HepG2 (cell line): ENCODE results near the gene BCAT1. TPM values are rescaled to one million over a fixed set of nuclear protein-coding genes. Genes with fewer than 3 reads are reported as not detected.

Experiments used
- ATAC-seq: fragments of 200-7000 bp; cut with Tn5 transposase; 3 replicates; pipeline ENCODE4 v1.9.1; 2020; ENCODE audit warnings: mild to moderate bottlenecking, moderate library complexity
- BruUV-seq: library from RNA; stranded (reverse); fragments of 400-500 nt; replicated peaks from 2 replicates; lab custom pipeline; 2021; lab: Mats Ljungman, UMichigan
- CTCF ChIA-PET: fragments of 300-600 bp; formaldehyde crosslinking; extraction: SDS; loops from one replicate; lab custom pipeline; 2021; ENCODE audit warnings: low total read pairs, inconsistent platforms, low intra/inter-chr PET ratio; lab: Yijun Ruan, JAX
- POLR2A ChIA-PET: fragments of 350-600 bp; sonication (Branson Sonifier 250); formaldehyde crosslinking; loops from one replicate; lab custom pipeline; 2020; ENCODE audit warnings: antibody characterized with exemption, inconsistent platforms; lab: Yijun Ruan, JAX
- DNase-seq: peaks from one replicate; pipeline ENCODE4 v3.0.0-alpha.2; 2015; ENCODE audit warnings: low spot score
- FAIRE-seq: peaks from 3 replicates; lab custom pipeline; 2011; peaks lifted over from hg19 to GRCh38; lab: Jason Lieb, UNC
- H2AFZ ChIP-seq: one replicate; pipeline ENCODE4 v1.6.1; 2011; ENCODE audit warnings: low read length, inconsistent platforms
- H3K27ac ChIP-seq: fragments of 300-600 bp; 3 replicates; pipeline ENCODE4 v1.8.0; 2011; ENCODE audit warnings: mixed run types, mild to moderate bottlenecking, mixed read lengths, low read length, inconsistent platforms; ENCODE audit not compliant: insufficient read depth; ENCODE audit errors: extremely low read length
- H3K27me3 ChIP-seq, 2 experiments: fragments of 200-600 bp in 1 of 2; 2 replicates in 1 of 2; 3 replicates in 1 of 2; pipeline versions ENCODE4 v1.6.0 to v1.8.0; 2011; ENCODE audit warnings: low read length in 2 of 2, mild to moderate bottlenecking in 2 of 2, moderate library complexity in 2 of 2, inconsistent platforms in 1 of 2; ENCODE audit not compliant: insufficient read depth in 2 of 2, control insufficient read depth in 1 of 2
- H3K36me3 ChIP-seq, 2 experiments: fragments of 200-600 bp in 1 of 2; replicated peaks in 1 of 2; 2 replicates in 1 of 2; 3 replicates in 1 of 2; pipeline versions ENCODE4 v1.5.1 to v1.8.0; 2011; ENCODE audit warnings: low read length in 2 of 2, inconsistent platforms in 1 of 2; ENCODE audit not compliant: insufficient read depth in 2 of 2, control insufficient read depth in 1 of 2
- H3K4me1 ChIP-seq: 2 replicates; pipeline ENCODE4 v1.5.1; 2012; ENCODE audit warnings: low read length, inconsistent platforms; ENCODE audit not compliant: insufficient read depth
- H3K4me2 ChIP-seq: 2 replicates; pipeline ENCODE4 v1.6.0; 2011; ENCODE audit warnings: low read depth, low read length, inconsistent platforms
- H3K4me3 ChIP-seq, 3 experiments: fragments of 200-600 bp in 1 of 3; sonication (generic), shearing (Covaris generic) in 1 of 3; replicated peaks in 1 of 3; 2 replicates each; pipeline ENCODE4 v1.5.1; 2011 to 2016; ENCODE audit warnings: low read length in 3 of 3, inconsistent platforms in 2 of 3, low read depth in 2 of 3, mild to moderate bottlenecking in 2 of 3, control low read depth in 1 of 3, mixed read lengths in 1 of 3; ENCODE audit not compliant: insufficient read depth in 1 of 3
- H3K79me2 ChIP-seq: one replicate; pipeline ENCODE4 v1.6.1; 2011; ENCODE audit warnings: low read length, inconsistent platforms; ENCODE audit not compliant: insufficient read depth
- H3K9ac ChIP-seq: 2 replicates; pipeline ENCODE4 v1.6.0; 2011; ENCODE audit warnings: mild to moderate bottlenecking, low read depth, low read length, inconsistent platforms; ENCODE audit not compliant: insufficient read depth
- H3K9me3 ChIP-seq: 2 replicates; pipeline ENCODE4 v1.5.1; 2012; ENCODE audit warnings: mild to moderate bottlenecking, low read length
- H4K20me1 ChIP-seq: 2 replicates; pipeline ENCODE4 v1.6.0; 2011; ENCODE audit warnings: inconsistent platforms, mild to moderate bottlenecking, low read length, moderate library complexity; ENCODE audit not compliant: insufficient read depth
- IRX3 ChIP-seq: sonication (generic); formaldehyde crosslinking; IDR thresholded peaks from 2 replicates; pipeline ENCODE4 v1.8.1; 2023; ENCODE audit warnings: mild to moderate bottlenecking, low read depth, missing genetic modification reagents, borderline replicate concordance
- ONECUT2 ChIP-seq: sonication (generic); formaldehyde crosslinking; IDR thresholded peaks from 2 replicates; pipeline ENCODE4 v1.4.0; 2020; ENCODE audit warnings: missing genetic modification reagents
- SOX5 ChIP-seq: IDR thresholded peaks from 2 replicates; pipeline ENCODE4 v1.6.1; 2016; ENCODE audit warnings: borderline replicate concordance
- TOE1 ChIP-seq: sonication (generic); formaldehyde crosslinking; IDR thresholded peaks from 2 replicates; pipeline ENCODE4 v1.4.0; 2020; ENCODE audit warnings: mild to moderate bottlenecking, missing genetic modification reagents
- WGBS: methylation state at CpG from one replicate; pipeline ENCODE4 v1.1.6; 2017; ENCODE audit warnings: low lambda C conversion rate; 5-methylcytosine and 5-hydroxymethylcytosine counted together
- in situ Hi-C: cut with HindIII; loops from 2 replicates; pipeline ENCODE4 v1.10.0; 2017; ENCODE audit warnings: low pct_unique_long_range_greater_than_20kb; ENCODE audit not compliant: extremely low pct_ligation_motif_present
- intact Hi-C: fragments of 100-400 bp; cut with micrococcal nuclease; formaldehyde crosslinking; loops from one replicate; pipeline ENCODE4 v1.10.0; 2022; ENCODE audit not compliant: unreplicated experiment
- polyA plus RNA-seq, 8 experiments: library from polyadenylated mRNA; depleted of rRNA in 3 of 8; stranded (reverse) in 7 of 8; unstranded in 1 of 8; fragments of >200 nt; fragmentation: Illumina TruSeq in 4 of 8; extraction: Trizol in 4 of 8; gene quantifications; 2 replicates each; pipeline versions ENCODE4 v1.2.1 to v1.2.3, GENCODE V29; 2011 to 2016; ENCODE audit warnings: low read depth in 4 of 8, missing spikeins in 1 of 8, mixed read lengths in 1 of 8; ENCODE audit not compliant: insufficient read depth in 1 of 8
- total RNA-seq, 5 experiments: library from RNA; depleted of rRNA; stranded (reverse); fragments of >200 nt; fragmentation: Illumina TruSeq; extraction: Trizol; gene quantifications; 2 replicates each; pipeline ENCODE4 v1.2.3, GENCODE V29; 2016; ENCODE audit warnings: low read depth in 1 of 5

Gene BCAT1
- total and polyA plus RNA-seq, 2 of the 13 experiments (the other 11 are each of a cell fraction or from before 2014, with no cell fraction given): 8.0 to 75.5 TPM

GRCh38 chr12:24881724-24882371, 67.1 kb downstream of the BCAT1 start:
- POLR2A ChIA-PET: no interaction called here

GRCh38 chr12:24881227-24881626, 67.7 kb downstream of the BCAT1 start:
- Histone ChIP-seq H3K4me2 (no peak overlapping the region), H3K4me3 (no peak overlapping the region), H3K4me1 (no peaks in the 10 kb centered on the region), H3K9me3 (no peaks in the 10 kb centered on the region), H4K20me1 (no peaks in the 10 kb centered on the region), H3K36me3 (peaks cover 2 to 21% of the 10 kb centered on the region in 2 experiments; a peak in 3 of 5 replicates)
- no peak for ATAC-seq
- no TSS peak for BruUV-seq
- ChIA-PET CTCF (no interaction called here), POLR2A (no interaction called here)
- FAIRE-seq: no peak
- intact Hi-C loops: no loop called here
- no peak for DNase-seq
- no peak for TF ChIP-seq TOE1 (CRISPR knock-in tag)
- TF ChIP-seq, all 625 proteins: peak for 0
- Histone ChIP-seq H3K27me3 (no peaks in the 10 kb centered on the region), H2AFZ (no peak overlapping the region), H3K79me2 (no peaks in the 10 kb centered on the region), H3K9ac (no peak overlapping the region), H3K27ac (no peak overlapping the region)
- 96% methylated on average over 8 of the region's 8 CpGs for WGBS
- in situ Hi-C loops: no loop called here

More at GRCh38 chr12:24881724-24882371, 67.1 kb downstream of the BCAT1 start:
- DNase-seq (no peak), FAIRE-seq (no peak), ATAC-seq (no peak)
- Histone ChIP-seq H3K27me3 (no peaks in the 10 kb centered on the region), H3K4me1 (no peaks in the 10 kb centered on the region), H3K4me3 (no peak overlapping the region), H3K27ac (no peak overlapping the region), H2AFZ (no peak overlapping the region), H3K79me2 (no peaks in the 10 kb centered on the region), H4K20me1 (no peaks in the 10 kb centered on the region), H3K9ac (no peak overlapping the region), H3K36me3 (peaks cover 2 to 20% of the 10 kb centered on the region in 2 experiments; a peak in 3 of 5 replicates), H3K4me2 (no peak overlapping the region), H3K9me3 (no peaks in the 10 kb centered on the region)
- intact Hi-C loops: no loop called here
- CTCF ChIA-PET: no interaction called here
- no peak for TF ChIP-seq IRX3 (CRISPR knock-in tag)
- no peak for TF ChIP-seq SOX5
- peak; percentile 52; the same call in 1 of the 2 replicates for TF ChIP-seq ONECUT2 (CRISPR knock-in tag)
- BruUV-seq: no TSS peak
- 99% methylated on average over 4 of the region's 4 CpGs for WGBS
- in situ Hi-C loops: no loop called here
